Inflammatory macrophage (primary cell): ENCODE results near the gene EFCAB5.
"Not testable (repeated sequence)": the region's sequence is repeated elsewhere in the genome, so short reads cannot be mapped to it uniquely, and the experiment has no call there.

Experiments
- DNase-seq, 2 donors: peaks; one replicate each; pipeline ENCODE4 v3.0.0-alpha.2; 2020 to 2022

EFCAB5 gene

GRCh38 chr17:30101686-30102390 is 160.4 kb downstream of the EFCAB5 start:
- DNase-seq: peak in 1 of 2 donors; percentile 17

- DNase-seq: peak; percentile 28 to 62
Observed at GRCh38 chr17:30103921-30104320, 162.5 kb downstream of the EFCAB5 start.

GRCh38 chr17:30104575-30105339 is 163.3 kb downstream of the EFCAB5 start:
- peak; percentile 98 to 99 for DNase-seq

DNA sequence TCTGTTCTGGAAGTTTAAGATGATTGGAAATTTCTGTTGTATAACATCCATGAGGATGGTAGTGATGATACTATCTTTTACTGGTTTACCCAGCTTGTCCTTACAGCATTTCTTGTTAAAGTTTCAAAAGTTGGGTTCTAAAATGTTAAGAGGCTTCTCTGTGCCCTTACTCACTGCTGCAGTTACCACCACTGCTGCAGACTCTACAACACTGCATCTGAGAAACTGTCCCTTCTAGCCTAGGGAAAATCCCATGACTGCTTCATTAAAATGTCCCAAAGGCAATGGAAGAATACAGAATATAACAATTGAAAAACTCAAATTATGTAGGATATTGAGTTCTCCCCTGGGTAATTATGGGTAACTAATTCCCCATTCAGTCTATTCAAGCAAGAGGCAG is 171.4 kb downstream of the EFCAB5 start:
- DNase-seq: no peak

DNA sequence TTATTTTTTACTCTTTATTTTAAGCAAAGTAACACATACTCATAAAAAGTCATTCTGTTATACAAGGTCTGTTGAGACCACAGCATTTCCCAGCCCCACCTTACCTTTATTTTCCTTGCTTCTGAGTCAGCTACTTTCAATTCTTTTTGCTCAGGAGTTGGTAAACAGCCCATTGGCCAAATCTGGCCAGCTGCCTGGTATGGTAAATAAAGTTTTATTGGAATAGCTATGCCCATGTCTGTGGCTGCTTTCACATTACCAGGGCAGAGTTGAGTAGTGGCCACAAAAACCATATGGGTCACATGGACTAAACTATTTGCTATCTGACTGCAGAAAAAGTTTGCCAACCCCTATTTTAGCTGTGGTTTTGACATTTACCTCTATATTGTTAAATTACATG is 171.8 kb downstream of the EFCAB5 start:
- DNase-seq: peak; percentile 13 to 29

- DNase-seq: no peak
Observed at GRCh38 chr17:30116345-30116660, 174.9 kb downstream of the EFCAB5 start.

GRCh38 chr17:30116661-30117551 is 175.5 kb downstream of the EFCAB5 start, which contains the start of gene NSRP1:
Gene NSRP1 (plus strand): TSS chr17:30116816. CDS start chr17:30116844, 28 bp downstream.
- DNase-seq: peak; percentile 97

- no peak for DNase-seq
Observed at GRCh38 chr17:30117675-30118081, 176.2 kb downstream of the EFCAB5 start.

DNA sequence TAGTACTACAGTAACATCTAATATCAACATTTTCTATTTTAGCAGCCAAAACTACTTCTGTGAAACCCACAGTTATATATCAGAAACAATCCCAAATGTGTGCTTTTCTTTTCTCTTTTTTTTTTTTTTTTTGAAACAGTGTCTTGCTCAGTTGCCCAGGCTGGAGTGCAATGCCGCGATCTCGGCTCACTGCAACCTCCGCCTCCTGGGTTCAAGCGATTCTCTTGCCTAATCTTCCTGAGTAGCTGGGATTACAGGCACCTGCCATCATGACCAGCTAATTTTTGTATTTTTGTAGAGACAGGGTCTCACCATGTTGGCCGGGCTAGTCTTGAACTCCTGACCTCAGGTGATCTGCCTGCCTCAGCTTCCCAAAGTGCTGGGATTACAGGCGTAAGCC is 177.2 kb downstream of the EFCAB5 start:
- not testable (repeated sequence) for DNase-seq

DNA sequence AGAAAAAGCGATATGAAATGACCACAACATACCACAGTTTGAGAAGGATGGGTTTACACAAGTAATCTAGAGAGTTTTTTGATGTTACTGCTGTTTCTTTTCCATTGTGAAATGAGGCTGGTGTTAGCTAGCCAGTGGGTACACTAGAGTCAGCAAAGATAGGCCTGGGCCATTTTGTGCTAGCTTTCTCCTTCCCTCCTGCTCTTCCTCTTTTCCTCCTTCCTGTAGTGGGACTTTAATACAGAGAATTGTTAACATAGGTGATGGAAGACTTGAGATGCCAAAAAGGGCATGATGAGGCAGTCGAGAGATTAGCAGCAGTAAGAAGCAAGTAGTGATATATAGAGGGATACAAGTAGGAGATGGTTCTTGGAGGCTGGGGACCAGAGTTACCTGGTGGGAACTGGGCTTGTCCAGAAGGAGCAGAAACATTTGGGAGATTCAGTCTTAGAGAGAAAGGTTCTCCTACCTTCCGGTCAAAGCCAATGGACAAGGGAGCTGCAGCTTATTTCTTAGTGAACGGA is 182.9 kb downstream of the EFCAB5 start:
- no peak for DNase-seq

DNA sequence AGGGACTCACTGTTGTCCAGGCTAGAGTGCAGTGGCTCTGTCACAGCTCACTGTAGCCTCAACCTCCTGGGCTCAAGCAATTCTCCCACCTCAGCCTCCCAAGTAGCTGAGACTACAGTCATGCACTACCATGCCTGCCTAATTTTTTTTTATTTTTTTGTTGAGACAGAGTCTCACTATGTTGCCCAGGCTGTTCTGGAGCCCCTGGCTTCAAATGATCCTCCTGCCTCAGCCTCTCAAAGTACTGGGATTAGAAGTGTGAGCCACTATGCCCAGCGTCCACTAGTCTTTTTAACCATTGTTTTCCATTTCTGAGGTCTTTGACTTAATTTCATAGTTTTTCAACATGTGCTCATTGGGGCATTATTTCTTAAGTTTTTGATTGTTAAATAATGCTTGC is 188.7 kb downstream of the EFCAB5 start:
- no peak for DNase-seq

DNA sequence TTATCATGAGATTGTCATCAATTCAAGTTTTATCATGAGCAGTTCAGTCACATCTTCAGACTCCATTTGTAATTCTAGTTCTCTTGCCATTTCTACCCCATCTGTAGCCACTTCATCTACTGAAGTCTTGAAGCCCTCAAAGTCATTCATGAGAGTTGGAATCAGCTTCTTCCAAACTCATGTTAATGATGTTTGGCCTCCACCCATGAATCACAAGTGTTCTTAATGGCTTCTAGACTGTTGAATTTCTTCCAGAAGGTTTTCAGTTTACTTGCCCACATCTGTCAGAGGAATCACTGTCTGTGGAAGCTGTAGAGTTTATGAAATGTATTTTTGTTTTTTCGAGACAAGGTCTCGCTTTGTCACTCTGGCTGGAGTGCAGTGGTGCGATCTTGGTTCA is 191.2 kb downstream of the EFCAB5 start:
- no peak for DNase-seq

DNA sequence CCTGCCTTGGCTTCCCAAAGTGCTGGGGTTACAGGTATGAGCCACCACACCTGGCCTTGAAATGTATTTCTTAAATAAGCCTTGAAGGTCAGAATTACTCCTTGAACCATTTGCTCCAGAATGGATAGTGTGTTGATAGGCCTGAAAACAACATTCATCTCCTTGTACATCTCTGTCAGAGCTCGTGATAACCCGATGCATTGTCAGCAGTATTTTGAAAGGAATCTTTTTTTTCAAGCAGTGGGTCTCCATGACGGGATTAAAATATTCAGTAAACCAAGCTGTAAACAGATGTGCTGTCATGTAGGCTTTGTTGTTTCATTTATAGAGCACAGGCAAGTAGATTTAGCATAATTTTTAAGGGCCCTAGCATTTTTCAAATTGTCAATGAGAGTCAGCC is 191.8 kb downstream of the EFCAB5 start:
- no peak for DNase-seq

GRCh38 chr17:30134551-30134950 is 193.1 kb downstream of the EFCAB5 start:
- DNase-seq: no peak

GRCh38 chr17:30137158-30137557 is 195.7 kb downstream of the EFCAB5 start:
- no peak for DNase-seq

- not testable (repeated sequence) for DNase-seq
Observed at GRCh38 chr17:30147860-30148259, 206.4 kb downstream of the EFCAB5 start.

DNA sequence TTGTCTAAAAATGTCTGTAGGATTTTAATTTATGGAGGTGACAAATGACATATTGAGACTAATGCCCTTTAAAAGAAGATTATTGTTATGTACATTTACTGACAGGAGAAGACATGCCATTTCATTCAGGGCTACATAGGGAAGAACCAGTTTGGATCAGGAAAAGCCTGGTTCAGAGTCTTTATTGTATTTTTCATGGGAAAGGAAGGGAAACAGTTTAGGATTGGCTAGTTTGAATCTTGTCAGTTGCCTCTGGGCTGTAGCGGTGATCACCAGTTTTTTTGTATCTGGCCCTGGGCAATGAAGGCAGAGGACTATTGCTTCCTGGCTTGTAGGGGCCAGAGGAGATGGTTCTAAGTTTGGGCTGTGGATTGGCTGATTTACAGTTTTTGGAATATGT is 206.9 kb downstream of the EFCAB5 start:
- no peak for DNase-seq

GRCh38 chr17:30151471-30151870 is 210.0 kb downstream of the EFCAB5 start:
- no peak for DNase-seq

DNA sequence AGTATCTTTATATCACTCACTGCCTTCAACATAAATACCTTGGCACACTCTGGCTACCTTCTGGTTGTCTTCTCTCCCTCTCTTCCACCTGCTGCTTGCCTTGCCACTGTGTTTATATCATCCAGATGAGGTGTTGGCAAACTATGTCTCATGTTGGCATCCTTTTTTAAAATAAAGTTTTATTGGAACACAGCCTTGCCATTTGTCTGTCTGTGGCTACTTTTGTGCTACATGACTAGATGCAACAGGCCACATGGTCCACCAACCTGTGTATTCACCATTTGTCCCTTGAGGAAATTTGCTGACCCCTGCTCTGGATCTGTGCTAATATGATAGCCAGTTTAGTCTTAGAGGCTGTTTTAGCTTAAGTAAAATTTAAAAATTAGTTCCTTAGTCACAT is 212.0 kb downstream of the EFCAB5 start:
- no peak for DNase-seq

DNA sequence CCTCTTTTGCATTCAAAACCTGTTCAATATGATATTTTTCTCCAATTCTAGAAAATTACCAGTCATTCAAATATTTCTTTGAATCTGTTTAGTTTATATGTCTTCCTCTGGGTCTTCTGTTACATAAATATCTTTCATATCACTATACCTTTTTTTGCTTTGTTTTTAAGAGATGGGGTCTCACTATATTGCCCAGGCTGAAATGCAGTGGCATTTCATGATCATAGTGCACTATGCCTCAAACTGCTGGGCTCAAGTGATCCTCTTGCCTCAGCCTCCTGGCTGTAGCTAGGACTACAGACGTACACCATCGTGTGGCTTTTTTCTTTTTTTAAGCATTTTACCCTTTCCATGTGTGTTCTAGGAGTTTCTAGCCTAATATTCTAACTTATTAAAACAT is 214.0 kb downstream of the EFCAB5 start:
- DNase-seq: no peak
